H1 (cell line): ENCODE measurements around the gene SERPINH1. TPM values are rescaled to one million over a fixed set of nuclear protein-coding genes. Genes with fewer than 3 reads are reported as not detected.

ENCODE experiments used
- CTCF ChIA-PET: fragments of 300-600 bp; sonication (Branson Sonifier 250); formaldehyde crosslinking; loops from one replicate; lab custom pipeline; 2021; ENCODE audit not compliant: partially characterized antibody; lab: Charles Lee
- POLR2A ChIA-PET: fragments of 300-600 bp; sonication (Branson Sonifier 250); formaldehyde crosslinking; loops from one replicate; lab custom pipeline; 2021; ENCODE audit warnings: inconsistent platforms; ENCODE audit not compliant: partially characterized antibody; lab: Charles Lee
- DNase-seq, 2 experiments: peaks; one replicate each; pipeline versions ENCODE4 v3.0.0 to v3.0.0-alpha.2; 2010 to 2022; ENCODE audit warnings: low spot score in 2 of 2, low read depth in 1 of 2, mixed read lengths in 1 of 2
- FAIRE-seq: peaks from 2 replicates; lab custom pipeline; 2011; peaks lifted over from hg19 to GRCh38; lab: Jason Lieb, UNC
- H2AFZ ChIP-seq: 2 replicates; pipeline ENCODE4 v1.8.1; 2012; ENCODE audit warnings: low read length, inconsistent platforms
- H2AK5ac ChIP-seq: 2 replicates; pipeline ENCODE4 v1.6.1; 2013; ENCODE audit warnings: low read depth, low read length
- H2BK120ac ChIP-seq: replicated peaks from 2 replicates; pipeline ENCODE3; 2013; ENCODE audit warnings: low read depth, low read length, inconsistent platforms
- H2BK12ac ChIP-seq: 2 replicates; pipeline ENCODE4 v1.6.1; 2013; ENCODE audit warnings: low read depth, low read length
- H2BK15ac ChIP-seq: 2 replicates; pipeline ENCODE4 v1.6.1; 2013; ENCODE audit warnings: low read length
- H2BK20ac ChIP-seq: 2 replicates; pipeline ENCODE4 v1.6.1; 2013; ENCODE audit warnings: low read length
- H2BK5ac ChIP-seq: 2 replicates; pipeline ENCODE4 v1.6.1; 2013; ENCODE audit warnings: low read depth, low read length
- H3K14ac ChIP-seq: 2 replicates; pipeline ENCODE4 v1.6.1; 2013; ENCODE audit warnings: inconsistent platforms; ENCODE audit not compliant: insufficient read length
- H3K18ac ChIP-seq: 2 replicates; pipeline ENCODE4 v1.6.1; 2013; ENCODE audit warnings: low read length; ENCODE audit errors: extremely low read depth
- H3K23ac ChIP-seq: 2 replicates; pipeline ENCODE4 v1.6.1; 2013; ENCODE audit warnings: inconsistent platforms; ENCODE audit not compliant: insufficient read length
- H3K23me2 ChIP-seq: 2 replicates; pipeline ENCODE4 v1.6.1; 2013; ENCODE audit warnings: low read depth, low read length
- H3K27ac ChIP-seq: 2 replicates; pipeline ENCODE4 v1.6.1; 2011; ENCODE audit warnings: low read depth, low read length, inconsistent platforms
- H3K27me3 ChIP-seq, 4 experiments: replicated peaks in 1 of 4; 1 replicate in 1 of 4; 2 replicates in 3 of 4; pipeline versions ENCODE4 v1.6.1 to v1.8.1; 2011 to 2013; ENCODE audit warnings: low read length in 3 of 4, mild to moderate bottlenecking in 3 of 4, inconsistent platforms in 2 of 4, mixed read lengths in 2 of 4, moderate library complexity in 1 of 4; ENCODE audit not compliant: control insufficient read depth in 3 of 4, insufficient read depth in 3 of 4; ENCODE audit errors: extremely low read depth in 1 of 4
- H3K36me3 ChIP-seq, 4 experiments: 2 replicates each; pipeline versions ENCODE4 v1.6.1 to v1.8.1; 2011 to 2013; ENCODE audit warnings: mild to moderate bottlenecking in 4 of 4, low read length in 3 of 4, moderate library complexity in 2 of 4, control low read depth in 1 of 4, inconsistent platforms in 1 of 4; ENCODE audit not compliant: insufficient read depth in 4 of 4, control insufficient read depth in 2 of 4
- H3K4ac ChIP-seq: replicated peaks from 2 replicates; pipeline ENCODE3; 2013; ENCODE audit warnings: low read length, low read depth, mixed read lengths, inconsistent platforms; ENCODE audit not compliant: insufficient read length
- H3K4me1 ChIP-seq, 4 experiments: replicated peaks in 1 of 4; 1 replicate in 1 of 4; 2 replicates in 3 of 4; pipeline versions ENCODE4 v1.6.1 to v1.8.1; 2011 to 2013; ENCODE audit warnings: low read length in 3 of 4, inconsistent platforms in 2 of 4, mixed read lengths in 1 of 4; ENCODE audit not compliant: insufficient read depth in 4 of 4, control insufficient read depth in 3 of 4
- H3K4me2 ChIP-seq, 2 experiments: 2 replicates each; pipeline versions ENCODE4 v1.6.1 to v1.8.1; 2011 to 2013; ENCODE audit warnings: low read depth in 2 of 2, low read length in 2 of 2, control low read depth in 1 of 2, inconsistent platforms in 1 of 2, mild to moderate bottlenecking in 1 of 2; ENCODE audit not compliant: insufficient read depth in 1 of 2
- H3K4me3 ChIP-seq, 4 experiments: fragments of 200-600, 300-600 bp in 1 of 4; sonication (generic), shearing (Covaris generic), sonication (Bioruptor Twin) in 1 of 4; 2 replicates each; pipeline versions ENCODE4 v1.5.1 to v1.8.1; 2011 to 2016; ENCODE audit warnings: low read length in 4 of 4, low read depth in 3 of 4, control low read depth in 2 of 4, inconsistent platforms in 2 of 4, mild to moderate bottlenecking in 2 of 4, mixed read lengths in 1 of 4, moderate library complexity in 1 of 4; ENCODE audit not compliant: insufficient read depth in 2 of 4; ENCODE audit errors: extremely low read depth in 1 of 4
- H3K56ac ChIP-seq: replicated peaks from 2 replicates; pipeline ENCODE3; 2013; ENCODE audit warnings: low read depth, mild to moderate bottlenecking, mixed read lengths, low read length, inconsistent platforms; ENCODE audit not compliant: insufficient read length
- H3K79me1 ChIP-seq: 2 replicates; pipeline ENCODE4 v1.6.1; 2013; ENCODE audit warnings: low read depth, low read length, control low read depth
- H3K79me2 ChIP-seq, 2 experiments: 2 replicates each; pipeline versions ENCODE4 v1.6.1 to v1.8.1; 2012 to 2013; ENCODE audit warnings: low read length in 2 of 2, mild to moderate bottlenecking in 2 of 2, inconsistent platforms in 1 of 2; ENCODE audit not compliant: insufficient read depth in 2 of 2, control insufficient read depth in 1 of 2
- H3K9ac ChIP-seq, 4 experiments: replicated peaks in 1 of 4; 1 replicate in 1 of 4; 2 replicates in 3 of 4; pipeline versions ENCODE4 v1.6.1 to v1.8.1; 2011 to 2013; ENCODE audit warnings: low read depth in 3 of 4, low read length in 3 of 4, control low read depth in 2 of 4, mild to moderate bottlenecking in 2 of 4, moderate library complexity in 2 of 4, inconsistent platforms in 1 of 4; ENCODE audit errors: extremely low read depth in 1 of 4
- H3K9me3 ChIP-seq, 2 experiments: 2 replicates each; pipeline versions ENCODE4 v1.6.1 to v1.8.1; 2012 to 2013; ENCODE audit warnings: mild to moderate bottlenecking in 2 of 2, moderate library complexity in 2 of 2, control low read depth in 1 of 2, inconsistent platforms in 1 of 2, low read depth in 1 of 2, low read length in 1 of 2, mixed read lengths in 1 of 2; ENCODE audit not compliant: insufficient read depth in 2 of 2
- H4K20me1 ChIP-seq, 2 experiments: replicated peaks in 1 of 2; 2 replicates each; pipeline versions ENCODE3 to v1.8.1; 2011 to 2013; ENCODE audit warnings: inconsistent platforms in 2 of 2, low read length in 2 of 2, mild to moderate bottlenecking in 1 of 2; ENCODE audit not compliant: insufficient read depth in 2 of 2, control insufficient read depth in 1 of 2
- H4K5ac ChIP-seq: 2 replicates; pipeline ENCODE4 v1.6.1; 2013; ENCODE audit warnings: low read length, low read depth, mixed read lengths, inconsistent platforms; ENCODE audit not compliant: insufficient read length
- H4K8ac ChIP-seq: 2 replicates; pipeline ENCODE4 v1.8.0; 2013; ENCODE audit warnings: mild to moderate bottlenecking, moderate library complexity, low read length, inconsistent platforms; ENCODE audit not compliant: insufficient read depth; ENCODE audit errors: extremely low read depth
- H4K91ac ChIP-seq: replicated peaks from 2 replicates; pipeline ENCODE3; 2013; ENCODE audit warnings: low read length, mixed read lengths, inconsistent platforms; ENCODE audit not compliant: insufficient read length
- CEBPB ChIP-seq: IDR thresholded peaks from 2 replicates; pipeline ENCODE4 v1.6.1; 2012; ENCODE audit warnings: low read depth, low read length
- CREB1 ChIP-seq: IDR thresholded peaks from 2 replicates; pipeline ENCODE4 v1.6.1; 2012; ENCODE audit warnings: inconsistent platforms
- CTCF ChIP-seq, 3 experiments: IDR thresholded peaks; 1 replicate in 2 of 3; 2 replicates in 1 of 3; pipeline versions ENCODE4 v1.5.1 to v1.6.1; 2011; ENCODE audit warnings: low read length in 3 of 3, mild to moderate bottlenecking in 3 of 3, inconsistent platforms in 2 of 3, low read depth in 1 of 3, moderate library complexity in 1 of 3; ENCODE audit not compliant: insufficient read depth in 1 of 3; ENCODE audit errors: control extremely low read depth in 1 of 3
- EP300 ChIP-seq, 2 experiments: IDR thresholded peaks; 1 replicate in 1 of 2; 2 replicates in 1 of 2; pipeline ENCODE4 v1.6.1; 2011 to 2012; ENCODE audit warnings: low read depth in 2 of 2, low read length in 2 of 2, mild to moderate bottlenecking in 2 of 2, borderline replicate concordance in 1 of 2, inconsistent platforms in 1 of 2, moderate library complexity in 1 of 2
- FOSL1 ChIP-seq: IDR thresholded peaks from 2 replicates; pipeline ENCODE4 v1.6.1; 2011; ENCODE audit warnings: mild to moderate bottlenecking, low read depth, low read length, moderate library complexity; ENCODE audit not compliant: insufficient read depth
- MAX ChIP-seq: IDR thresholded peaks from 2 replicates; pipeline ENCODE4 v1.6.1; 2012; ENCODE audit warnings: inconsistent platforms
- PHF8 ChIP-seq: fragments of 200-600 bp; sonication (generic); conservative IDR thresholded peaks from 2 replicates; pipeline ENCODE4 v1.7.1; 2012; ENCODE audit warnings: low read depth, mild to moderate bottlenecking, inconsistent platforms, low read length, moderate library complexity
- RBBP5 ChIP-seq: IDR thresholded peaks from 2 replicates; pipeline ENCODE4 v1.7.1; 2012; ENCODE audit warnings: low read depth, mild to moderate bottlenecking, inconsistent platforms, low read length, moderate library complexity, borderline replicate concordance
- WGBS, 2 experiments: shearing (Covaris generic) in 1 of 2; methylation state at CpG; one replicate each; pipeline versions ENCODE4 v1.1.6 to v1.1.7; 2013 to 2015; ENCODE audit warnings: low lambda C conversion rate in 2 of 2, mixed read lengths in 2 of 2, inconsistent platforms in 1 of 2, low coverage in 1 of 2, missing lambda C conversion rate in 1 of 2; ENCODE audit not compliant: insufficient replicate concordance in 2 of 2, insufficient coverage in 1 of 2, insufficient read length in 1 of 2; ENCODE audit errors: extremely low coverage in 1 of 2, missing lambda C conversion rate in 1 of 2; 5-methylcytosine and 5-hydroxymethylcytosine counted together
- polyA plus RNA-seq, 7 experiments: library from polyadenylated mRNA; depleted of rRNA in 3 of 7; stranded (reverse) in 5 of 7; unstranded in 2 of 7; fragments of >200 nt in 5 of 7; fragments of 200-250 nt in 2 of 7; gene quantifications; 1 replicate in 5 of 7; 2 replicates in 1 of 7; 4 replicates in 1 of 7; pipeline versions ENCODE4 v1.2.1 to v1.2.3, GENCODE V29; 2011 to 2013; ENCODE audit warnings: missing spikeins in 2 of 7, mixed read lengths in 2 of 7
- total RNA-seq: library from RNA; stranded (reverse); fragmentation: NEBNext Ultra II Directional; extraction: Animal tissue kit (Norgen Biotek cat#: 25700); gene quantifications from 2 replicates; pipeline ENCODE4 v1.2.1, GENCODE V29; 2021

The SERPINH1 gene
- total and polyA plus RNA-seq, 2 of the 8 experiments (the other 6 are each of a cell fraction or from before 2014, with no cell fraction given): 420 to 621 TPM

- CTCF ChIA-PET: interaction anchor here (0.6 to 7.2 kb wide), 36 partner anchors 8 to 480 kb away, joined by 3 to 74 read pairs (median 4); no protein-coding TSS in a partner anchor
- H3K36me3 ChIP-seq: no peaks in the 10 kb centered on the region
- no peak overlapping the region for H2BK5ac ChIP-seq
- no peak overlapping the region for H4K5ac ChIP-seq
- H2AK5ac ChIP-seq: no peak overlapping the region
- H3K18ac ChIP-seq: no peak overlapping the region
- H3K27me3 ChIP-seq: peaks cover 0 to 3% (median 0%) of the 10 kb centered on the region in 4 experiments; a peak in 1 of 7 replicates
- H4K91ac ChIP-seq: no peak overlapping the region
- H3K4ac ChIP-seq: no peak overlapping the region
- no peak overlapping the region for H2AFZ ChIP-seq
- no peaks in the 10 kb centered on the region for H4K20me1 ChIP-seq
- H3K79me1 ChIP-seq: no peaks in the 10 kb centered on the region
- no peak overlapping the region for H3K14ac ChIP-seq
- H2BK15ac ChIP-seq: no peak overlapping the region
- no peaks in the 10 kb centered on the region for H3K79me2 ChIP-seq
- DNase-seq (no peak), FAIRE-seq (peak; percentile 7)
- H2BK12ac ChIP-seq: no peak overlapping the region
- no peak overlapping the region for H3K23ac ChIP-seq
- H3K23me2 ChIP-seq: no peaks in the 10 kb centered on the region; the same call in 1 of the 2 replicates
- no peak overlapping the region for H4K8ac ChIP-seq
- H3K4me1 ChIP-seq: peaks cover 0 to 4% (median 0%) of the 10 kb centered on the region in 4 experiments; a peak in 2 of 7 replicates
- POLR2A ChIA-PET: interaction anchor here (1.1 to 2.4 kb wide), 4 partner anchors 13 to 25 kb away, joined by 3 to 5 read pairs (median 4); no protein-coding TSS in a partner anchor
- H3K9ac ChIP-seq: no peak overlapping the region
- H2BK20ac ChIP-seq: no peak overlapping the region
- no peak overlapping the region for H3K4me2 ChIP-seq
- no peak overlapping the region for H3K27ac ChIP-seq
- H3K56ac ChIP-seq: no peak overlapping the region
- H3K9me3 ChIP-seq: no peaks in the 10 kb centered on the region
- H2BK120ac ChIP-seq: no peak overlapping the region
- 18% methylated on average over 4 of the region's 4 CpGs; no CpG with 5 or more reads in 1 of the 2 experiments for WGBS, 2 experiments
- no peak overlapping the region for H3K4me3 ChIP-seq
- peak; percentile 51; the same call in 1 of the 2 replicates for TF ChIP-seq MAX
- no peak for TF ChIP-seq EP300 (IDR thresholded peaks at IDR 0.05; ENCODE audit: borderline replicate concordance in 1 of 2, low read depth in 2 of 2, low read length in 2 of 2)
- TF ChIP-seq CEBPB: no peak
- TF ChIP-seq RBBP5: no peak
- no peak for TF ChIP-seq PHF8
- TF ChIP-seq CREB1: peak; percentile 23; the same call in 1 of the 2 replicates
- peak; percentile 78 to 93 (median 90) for TF ChIP-seq CTCF (IDR thresholded peaks at IDR 0.05; ENCODE audit: control extremely low read depth in 1 of 3, insufficient read depth in 1 of 3, low read depth in 1 of 3, low read length in 3 of 3)
- TF ChIP-seq FOSL1: no peak
Measured at GRCh38 chr11:75597636-75598035, 35.6 kb downstream of the SERPINH1 start.
